ENCODE results near the gene B4GALT1.

- TF ChIP-seq GATA2 (IDR thresholded peaks at IDR 0.05; ENCODE audit: low read depth, low read length) (no peak), GATA3 (IDR thresholded peaks at IDR 0.05; ENCODE audit: low read depth, low read length) (no peak)
Measured at GRCh38 chr9:33130961-33131789, 36.0 kb downstream of the B4GALT1 start.
